Neural crest cell (in vitro differentiated cells): ENCODE results near the gene SLC4A2. TPM values are rescaled to one million over a fixed set of nuclear protein-coding genes. Genes with fewer than 3 reads are reported as not detected.

ENCODE experiments used
- DNase-seq: peaks from one replicate; pipeline ENCODE4 v3.0.0; 2021; ENCODE audit warnings: low read depth, mixed read lengths, low spot score
- H3K27ac Mint-ChIP-seq: one replicate; pipeline ENCODE4 v1.8.0; 2021; ENCODE audit warnings: mild to moderate bottlenecking, mixed read lengths; ENCODE audit not compliant: unreplicated experiment
- H3K27me3 Mint-ChIP-seq: 2 replicates; pipeline ENCODE4 v1.8.0; 2021; ENCODE audit warnings: low read depth, mild to moderate bottlenecking, mixed read lengths
- H3K36me3 Mint-ChIP-seq: 2 replicates; pipeline ENCODE4 v1.8.0; 2021; ENCODE audit warnings: low read depth, mild to moderate bottlenecking, mixed read lengths
- H3K4me1 Mint-ChIP-seq: 2 replicates; pipeline ENCODE4 v1.8.0; 2021; ENCODE audit warnings: mixed read lengths
- H3K4me3 Mint-ChIP-seq: one replicate; pipeline ENCODE4 v1.8.0; 2021; ENCODE audit warnings: mild to moderate bottlenecking, mixed read lengths
- H3K9me3 Mint-ChIP-seq: 2 replicates; pipeline ENCODE4 v1.8.0; 2021; ENCODE audit warnings: mixed read lengths
- total RNA-seq: library from RNA; stranded (reverse); gene quantifications from 2 replicates; pipeline ENCODE4 v1.2.1, GENCODE V29; 2021
- TF ChIP-seq, protein P1 (sequence below): fragments of 200-600 bp; sonication (generic); conservative IDR thresholded peaks from 2 replicates; pipeline ENCODE4 v1.5.0; 2021; ENCODE audit warnings: antibody characterized with exemption, mild to moderate bottlenecking

SLC4A2 gene
- total RNA-seq, 1 donor from 2014 or later = 139 TPM

DNA sequence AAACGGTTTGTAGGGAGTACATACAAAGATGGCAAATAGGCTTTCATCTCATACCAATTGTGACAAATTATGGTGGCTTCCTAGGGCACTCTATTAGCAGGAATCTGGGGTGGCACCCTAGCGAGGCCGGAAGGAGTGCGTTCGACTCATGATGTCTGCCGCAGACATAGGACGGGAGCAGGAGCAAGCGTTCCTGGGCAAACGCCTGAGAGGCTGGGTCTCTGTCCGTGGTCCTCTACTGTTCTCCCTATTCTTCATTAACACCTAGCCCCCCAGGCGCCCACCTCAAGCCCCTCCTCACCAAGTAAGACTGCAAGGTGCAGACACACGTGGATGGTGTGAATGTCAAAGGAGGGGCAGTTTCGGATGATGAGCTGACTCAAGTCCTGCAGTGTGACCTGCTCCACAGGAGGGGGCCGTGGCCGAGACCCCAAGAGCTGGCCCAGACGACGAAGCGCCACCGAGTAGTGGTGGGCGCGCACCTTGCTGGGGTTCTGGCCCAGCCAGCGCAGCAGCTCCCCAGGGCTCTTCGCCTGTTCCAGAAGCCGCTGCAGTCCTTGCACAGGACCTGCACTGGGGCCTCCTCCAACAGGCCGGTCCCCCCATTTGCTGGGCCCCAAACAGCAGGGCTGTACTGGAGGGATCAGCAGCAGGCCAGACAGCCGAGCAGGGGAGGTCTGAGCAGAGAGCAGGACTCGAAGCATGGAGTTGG, 20.0 kb downstream of the SLC4A2 start:
- Mint-ChIP-seq H3K9me3 (no peaks in the 10 kb centered on the region), H3K36me3 (peaks cover 7% of the 10 kb centered on the region), H3K4me3 (peak overlapping the region; percentile 91), H3K4me1 (peaks cover 22% of the 10 kb centered on the region), H3K27ac (no peak overlapping the region), H3K27me3 (no peaks in the 10 kb centered on the region)
- TF ChIP-seq, protein P1, sequence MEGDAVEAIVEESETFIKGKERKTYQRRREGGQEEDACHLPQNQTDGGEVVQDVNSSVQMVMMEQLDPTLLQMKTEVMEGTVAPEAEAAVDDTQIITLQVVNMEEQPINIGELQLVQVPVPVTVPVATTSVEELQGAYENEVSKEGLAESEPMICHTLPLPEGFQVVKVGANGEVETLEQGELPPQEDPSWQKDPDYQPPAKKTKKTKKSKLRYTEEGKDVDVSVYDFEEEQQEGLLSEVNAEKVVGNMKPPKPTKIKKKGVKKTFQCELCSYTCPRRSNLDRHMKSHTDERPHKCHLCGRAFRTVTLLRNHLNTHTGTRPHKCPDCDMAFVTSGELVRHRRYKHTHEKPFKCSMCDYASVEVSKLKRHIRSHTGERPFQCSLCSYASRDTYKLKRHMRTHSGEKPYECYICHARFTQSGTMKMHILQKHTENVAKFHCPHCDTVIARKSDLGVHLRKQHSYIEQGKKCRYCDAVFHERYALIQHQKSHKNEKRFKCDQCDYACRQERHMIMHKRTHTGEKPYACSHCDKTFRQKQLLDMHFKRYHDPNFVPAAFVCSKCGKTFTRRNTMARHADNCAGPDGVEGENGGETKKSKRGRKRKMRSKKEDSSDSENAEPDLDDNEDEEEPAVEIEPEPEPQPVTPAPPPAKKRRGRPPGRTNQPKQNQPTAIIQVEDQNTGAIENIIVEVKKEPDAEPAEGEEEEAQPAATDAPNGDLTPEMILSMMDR = no peak
- no peak for DNase-seq

DNA sequence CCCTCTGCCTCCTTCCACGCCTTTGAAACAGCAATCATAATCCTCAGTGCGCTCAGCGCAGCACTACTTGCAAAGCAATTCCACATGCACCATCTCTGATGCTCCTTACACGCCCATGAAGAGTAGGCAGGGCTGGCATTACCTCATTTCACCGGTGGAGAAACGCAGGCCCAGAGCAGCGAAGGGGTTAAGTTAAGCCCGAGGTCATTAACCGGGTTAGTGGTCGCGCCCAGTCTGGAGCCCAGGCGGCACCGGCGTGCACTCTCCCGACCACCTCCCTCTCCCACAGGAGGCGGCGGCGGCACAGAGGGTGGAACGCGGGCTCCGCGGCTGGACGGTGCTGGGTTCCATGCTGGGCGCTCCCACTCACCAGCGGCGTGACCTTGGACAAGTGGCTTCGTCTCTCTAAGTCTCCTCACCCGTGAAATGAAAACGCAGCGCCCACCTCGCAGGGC, 20.7 kb downstream of the SLC4A2 start:
- TF ChIP-seq, protein P1 = peak; percentile 17
- Mint-ChIP-seq H3K27me3 (no peaks in the 10 kb centered on the region), H3K27ac (peak overlapping the region; percentile 73), H3K36me3 (peaks cover 7% of the 10 kb centered on the region), H3K4me1 (peaks cover 27% of the 10 kb centered on the region), H3K4me3 (peak overlapping the region; percentile 91), H3K9me3 (no peaks in the 10 kb centered on the region)
- no peak for DNase-seq

GRCh38 chr7:151080522-151081169, 21.3 kb downstream of the SLC4A2 start, which contains the start of gene FASTK:
TSS of gene FASTK (minus strand) at chr7:151080809. CDS start at chr7:151080766, 43 bp downstream.
- Mint-ChIP-seq H3K36me3 (peaks cover 4% of the 10 kb centered on the region), H3K27ac (peak within 1 kb of the TSS; percentile 73), H3K27me3 (peaks cover 1% of the 10 kb centered on the region), H3K9me3 (no peaks in the 10 kb centered on the region), H3K4me1 (peaks cover 32% of the 10 kb centered on the region), H3K4me3 (peak within 1 kb of the TSS; percentile 91)
- DNase-seq = peak; percentile 78
- TF ChIP-seq, protein P1 = peak; percentile 3

DNA sequence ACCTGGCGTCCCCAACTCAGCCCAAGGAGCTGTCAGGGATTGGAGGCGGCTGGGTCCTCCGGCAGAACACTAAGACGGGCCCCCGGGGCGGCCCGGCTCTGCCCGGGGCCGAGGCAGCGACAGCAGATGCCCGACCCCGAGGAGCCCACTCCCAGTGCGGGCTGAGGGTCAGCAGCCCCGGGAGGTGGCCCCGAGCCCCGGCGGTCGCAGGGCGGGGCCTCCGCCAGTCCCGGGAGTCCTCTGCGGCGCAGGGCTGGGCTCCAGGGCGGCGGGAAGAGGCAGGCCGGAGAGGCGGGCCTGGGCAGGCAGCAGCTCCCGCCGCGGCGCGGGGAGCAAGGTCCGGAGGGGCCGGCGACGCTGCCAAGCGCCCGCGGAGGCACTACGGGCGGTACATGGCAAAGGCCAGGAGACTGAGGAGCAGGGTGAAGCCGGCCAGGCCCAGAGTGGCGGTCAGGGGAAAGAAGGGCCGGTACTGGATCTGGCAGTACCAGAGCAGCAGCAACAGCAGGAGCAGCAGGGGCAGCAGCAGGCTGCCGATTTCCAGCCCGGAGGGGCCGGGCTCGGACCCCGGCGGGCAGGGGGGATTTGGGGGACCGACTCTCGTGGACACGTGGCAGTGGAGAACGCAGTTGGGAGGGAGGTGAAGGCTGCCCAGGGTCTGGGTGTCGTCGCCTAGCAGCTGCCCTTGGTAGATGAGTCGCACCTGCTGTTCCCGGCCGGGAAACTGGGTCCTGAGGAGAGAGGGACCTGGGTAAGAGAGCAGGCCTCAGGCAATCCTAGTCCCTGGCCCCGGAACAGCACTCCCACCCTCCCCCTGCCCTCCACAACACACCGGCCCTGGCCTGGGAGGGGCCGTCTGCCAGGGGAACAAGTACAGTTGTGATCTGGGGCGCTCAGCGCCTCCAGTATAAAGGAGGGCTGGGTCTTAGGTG, 22.0 kb downstream of the SLC4A2 start:
- no peak for DNase-seq
- Mint-ChIP-seq H3K4me1 (peaks cover 35% of the 10 kb centered on the region), H3K9me3 (no peaks in the 10 kb centered on the region), H3K4me3 (peak overlapping the region; percentile 91), H3K27me3 (peaks cover 3% of the 10 kb centered on the region), H3K27ac (peak overlapping the region; percentile 50), H3K36me3 (peaks cover 4% of the 10 kb centered on the region)
- TF ChIP-seq, protein P1 = no peak
